NT2/D1 (cell line): ENCODE results near the gene C3AR1.

Experiments
- YY1 ChIP-seq: IDR thresholded peaks from 2 replicates; pipeline ENCODE4 v1.6.1; 2011; ENCODE audit not compliant: insufficient read length, insufficient read depth
- ZNF274 ChIP-seq: IDR thresholded peaks from 2 replicates; pipeline ENCODE4 v1.6.1; 2011; ENCODE audit warnings: mild to moderate bottlenecking, low read depth, low read length

- TF ChIP-seq YY1 (no peak), ZNF274 (no peak)
These were observed 2.0 kb downstream of the C3AR1 start for GRCh38 chr12:8064131-8064530.
